Mesothelial cell of epicardium (in vitro differentiated cells): ENCODE results near the gene ATXN1. TPM values are rescaled to one million over a fixed set of nuclear protein-coding genes. Genes with fewer than 3 reads are reported as not detected.

ENCODE experiments used
- DNase-seq, 2 experiments: peaks; one replicate each; pipeline ENCODE4 v3.0.0; 2021; ENCODE audit warnings: low spot score in 2 of 2; ENCODE audit not compliant: unreplicated experiment in 2 of 2
- H3K27ac Mint-ChIP-seq: 2 replicates; pipeline ENCODE4 v1.8.0; 2021; ENCODE audit warnings: mixed read lengths
- H3K27me3 Mint-ChIP-seq: 2 replicates; pipeline ENCODE4 v1.8.0; 2021; ENCODE audit warnings: low read depth, mixed read lengths
- H3K36me3 Mint-ChIP-seq: 2 replicates; pipeline ENCODE4 v1.8.0; 2021; ENCODE audit warnings: mixed read lengths
- H3K4me1 Mint-ChIP-seq: 2 replicates; pipeline ENCODE4 v1.8.0; 2021; ENCODE audit warnings: mixed read lengths
- H3K4me3 Mint-ChIP-seq: 2 replicates; pipeline ENCODE4 v1.8.0; 2021; ENCODE audit warnings: mild to moderate bottlenecking, moderate library complexity, mixed read lengths
- H3K9me3 Mint-ChIP-seq: 2 replicates; pipeline ENCODE4 v1.8.0; 2021; ENCODE audit warnings: mixed read lengths
- total RNA-seq: library from RNA; stranded (reverse); gene quantifications from 3 replicates; pipeline ENCODE4 v1.2.1, GENCODE V29; 2021
- TF ChIP-seq, protein P1 (sequence below): fragments of 200-600 bp; sonication (generic); IDR thresholded peaks from one replicate; pipeline ENCODE4 v1.5.0; 2021; ENCODE audit warnings: antibody characterized with exemption; ENCODE audit not compliant: unreplicated experiment

ATXN1 gene
- total RNA-seq, 1 donor from 2014 or later, result 59.5 TPM

- Mint-ChIP-seq H3K36me3 (no peaks in the 10 kb centered on the region), H3K4me1 (peaks cover 70% of the 10 kb centered on the region), H3K9me3 (no peaks in the 10 kb centered on the region), H3K27ac (peak overlapping the region; percentile 74), H3K4me3 (no peak overlapping the region), H3K27me3 (no peaks in the 10 kb centered on the region)
- TF ChIP-seq, protein P1, sequence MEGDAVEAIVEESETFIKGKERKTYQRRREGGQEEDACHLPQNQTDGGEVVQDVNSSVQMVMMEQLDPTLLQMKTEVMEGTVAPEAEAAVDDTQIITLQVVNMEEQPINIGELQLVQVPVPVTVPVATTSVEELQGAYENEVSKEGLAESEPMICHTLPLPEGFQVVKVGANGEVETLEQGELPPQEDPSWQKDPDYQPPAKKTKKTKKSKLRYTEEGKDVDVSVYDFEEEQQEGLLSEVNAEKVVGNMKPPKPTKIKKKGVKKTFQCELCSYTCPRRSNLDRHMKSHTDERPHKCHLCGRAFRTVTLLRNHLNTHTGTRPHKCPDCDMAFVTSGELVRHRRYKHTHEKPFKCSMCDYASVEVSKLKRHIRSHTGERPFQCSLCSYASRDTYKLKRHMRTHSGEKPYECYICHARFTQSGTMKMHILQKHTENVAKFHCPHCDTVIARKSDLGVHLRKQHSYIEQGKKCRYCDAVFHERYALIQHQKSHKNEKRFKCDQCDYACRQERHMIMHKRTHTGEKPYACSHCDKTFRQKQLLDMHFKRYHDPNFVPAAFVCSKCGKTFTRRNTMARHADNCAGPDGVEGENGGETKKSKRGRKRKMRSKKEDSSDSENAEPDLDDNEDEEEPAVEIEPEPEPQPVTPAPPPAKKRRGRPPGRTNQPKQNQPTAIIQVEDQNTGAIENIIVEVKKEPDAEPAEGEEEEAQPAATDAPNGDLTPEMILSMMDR, result no peak
- DNase-seq, result no peak
Measured at GRCh38 chr6:16766836-16767745, 5.8 kb upstream of the ATXN1 start.

DNA sequence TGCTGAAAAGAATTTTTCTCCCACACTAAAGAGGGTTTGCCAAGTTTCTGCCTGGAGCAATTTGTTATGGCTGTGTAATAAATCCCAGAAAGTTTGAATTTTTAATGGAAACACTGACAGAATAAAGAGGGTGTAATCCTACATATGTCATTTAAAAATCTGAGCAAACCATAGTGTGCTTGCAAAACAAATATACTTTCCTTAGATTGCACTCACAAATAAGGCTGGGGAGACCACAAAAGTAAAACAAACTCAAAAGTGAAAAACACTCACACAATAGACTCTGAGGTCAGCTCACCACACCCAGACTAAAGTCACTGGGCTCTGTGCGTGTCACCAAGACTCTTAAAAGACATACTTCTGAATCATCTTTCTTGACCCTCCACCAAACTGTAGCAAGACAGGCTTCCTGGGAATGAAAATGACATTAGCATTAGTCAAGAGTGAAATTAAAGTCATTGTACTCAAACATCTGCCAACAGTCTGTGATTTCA is 4.8 kb upstream of the ATXN1 start:
- no peaks in the 10 kb centered on the region for H3K36me3 Mint-ChIP-seq
- no peaks in the 10 kb centered on the region for H3K27me3 Mint-ChIP-seq
- H3K9me3 Mint-ChIP-seq, result no peaks in the 10 kb centered on the region
- DNase-seq, result no peak
- TF ChIP-seq, protein P1, result no peak
- peak overlapping the region; percentile 77 for H3K27ac Mint-ChIP-seq
- H3K4me1 Mint-ChIP-seq, result peaks cover 69% of the 10 kb centered on the region
- no peak overlapping the region for H3K4me3 Mint-ChIP-seq

- Mint-ChIP-seq H3K4me3 (no peak overlapping the region), H3K9me3 (no peaks in the 10 kb centered on the region)
Measured at GRCh38 chr6:16765235-16765634, 4.0 kb upstream of the ATXN1 start.

DNA sequence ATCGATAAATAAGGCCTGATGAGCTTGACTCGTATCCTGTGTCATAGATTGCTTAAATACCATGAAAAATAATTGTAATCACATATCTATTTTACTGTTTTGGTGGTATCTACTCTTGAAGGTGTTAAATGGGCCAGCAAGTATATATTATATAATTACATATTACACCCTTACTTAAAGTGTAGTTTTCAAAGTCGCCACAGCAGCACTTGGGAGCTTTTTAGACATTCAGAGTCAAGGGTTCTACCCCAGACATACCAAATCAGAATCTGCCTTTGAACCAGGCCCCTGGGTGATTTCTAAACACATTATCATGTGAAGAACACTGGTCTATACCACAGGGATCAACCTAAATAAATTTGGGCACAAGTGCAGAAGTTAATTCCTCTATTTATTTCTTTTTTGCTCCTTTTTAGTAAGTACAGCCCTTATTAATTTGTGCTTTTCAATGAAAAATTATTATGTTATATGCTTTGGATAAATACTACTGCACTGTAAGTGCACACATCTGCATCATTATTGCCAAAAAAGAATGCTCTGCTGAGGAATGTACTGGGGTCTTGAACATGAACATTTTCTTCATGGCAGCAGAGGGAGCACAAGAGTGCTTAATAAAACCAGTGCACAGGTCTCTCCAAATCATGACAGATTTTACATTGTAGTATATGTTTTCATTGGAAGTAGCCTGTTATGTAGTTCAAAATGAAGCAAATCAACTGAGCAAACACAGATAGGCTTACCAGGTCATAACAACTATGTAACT is 3.1 kb upstream of the ATXN1 start:
- Mint-ChIP-seq H3K4me1 (peaks cover 54% of the 10 kb centered on the region), H3K9me3 (no peaks in the 10 kb centered on the region), H3K4me3 (no peak overlapping the region), H3K27me3 (no peaks in the 10 kb centered on the region), H3K27ac (no peak overlapping the region), H3K36me3 (no peaks in the 10 kb centered on the region)
- TF ChIP-seq, protein P1, result peak; percentile 42
- no peak for DNase-seq

More at GRCh38 chr6:16765235-16765634, 4.0 kb upstream of the ATXN1 start:
- TF ChIP-seq, protein P1, result no peak
- peaks cover 62% of the 10 kb centered on the region for H3K4me1 Mint-ChIP-seq
- DNase-seq, result no peak
- no peak overlapping the region for H3K27ac Mint-ChIP-seq
- H3K27me3 Mint-ChIP-seq, result no peaks in the 10 kb centered on the region
- H3K36me3 Mint-ChIP-seq, result no peaks in the 10 kb centered on the region

- Mint-ChIP-seq H3K9me3 (no peaks in the 10 kb centered on the region), H3K27me3 (no peaks in the 10 kb centered on the region), H3K4me1 (peaks cover 53% of the 10 kb centered on the region), H3K27ac (peak overlapping the region; percentile 95), H3K4me3 (peak overlapping the region; percentile 97), H3K36me3 (no peaks in the 10 kb centered on the region)
- TF ChIP-seq, protein P1, result peak; percentile 74
- peak in 1 of 2 experiments; percentile 54 for DNase-seq
Measured at GRCh38 chr6:16762550-16763477, 1.6 kb upstream of the ATXN1 start.
